Epithelial cell of proximal tubule (primary cell): ENCODE results near the gene QRICH2. TPM values are rescaled to one million over a fixed set of nuclear protein-coding genes. Genes with fewer than 3 reads are reported as not detected.

ENCODE experiments used
- total RNA-seq: library from RNA; depleted of rRNA; stranded (reverse); fragments of >200 nt; gene quantifications from 2 replicates; pipeline ENCODE4 v1.2.3, GENCODE V29; 2015

The QRICH2 gene
- total RNA-seq, 1 donor from 2014 or later: 0.69 TPM

Other genes with a start within 250 kb of the QRICH2 start
- gene SRP68, start 235.8 kb downstream of the QRICH2 start, total RNA-seq: 15.3 and 32.6 TPM in 2 replicates
- 0.07 and 0.17 TPM in 2 replicates for gene GALR2, start 233.5 kb downstream of the QRICH2 start, total RNA-seq
- gene ZACN, start 229.1 kb downstream of the QRICH2 start, total RNA-seq: not detected in 2 replicates
- 39.6 and 66.6 TPM in 2 replicates for gene EXOC7, start 204.5 kb downstream of the QRICH2 start, total RNA-seq
- 2.6 and 3.0 TPM in 2 replicates for gene FOXJ1, start 167.0 kb downstream of the QRICH2 start, total RNA-seq
- 5.0 and 10.0 TPM in 2 replicates for gene RNF157, start 67.8 kb downstream of the QRICH2 start, total RNA-seq
- 24.5 and 26.3 TPM in 2 replicates for gene UBALD2, start 42.9 kb downstream of the QRICH2 start, total RNA-seq
- gene PRPSAP1, start 45.6 kb upstream of the QRICH2 start, total RNA-seq: 57.5 and 63.4 TPM in 2 replicates
- 54.5 and 81.2 TPM in 2 replicates for gene SPHK1, start 76.3 kb upstream of the QRICH2 start, total RNA-seq
- 15.6 and 23.6 TPM in 2 replicates for gene UBE2O, start 144.9 kb upstream of the QRICH2 start, total RNA-seq
- not detected in 2 replicates for gene AANAT, start 159.3 kb upstream of the QRICH2 start, total RNA-seq
- 35.2 and 101 TPM in 2 replicates for gene RHBDF2, start 193.1 kb upstream of the QRICH2 start, total RNA-seq
- gene CYGB, start 229.4 kb upstream of the QRICH2 start, total RNA-seq: 10.2 and 49.9 TPM in 2 replicates
- 0.22 and 5.8 TPM in 2 replicates for gene PRCD, start 231.8 kb upstream of the QRICH2 start, total RNA-seq